GM18861 (cell line): ENCODE results near the gene CCDC144A.
"Not testable (repeated sequence)": the region's sequence is repeated elsewhere in the genome, so short reads cannot be mapped to it uniquely, and the experiment has no call there.

Experiments
- ATAC-seq: cut with Tn5 transposase; IDR thresholded peaks from one replicate; pipeline ENCODE4 v1.9.1; 2021; ENCODE audit not compliant: unreplicated experiment

Gene CCDC144A

DNA sequence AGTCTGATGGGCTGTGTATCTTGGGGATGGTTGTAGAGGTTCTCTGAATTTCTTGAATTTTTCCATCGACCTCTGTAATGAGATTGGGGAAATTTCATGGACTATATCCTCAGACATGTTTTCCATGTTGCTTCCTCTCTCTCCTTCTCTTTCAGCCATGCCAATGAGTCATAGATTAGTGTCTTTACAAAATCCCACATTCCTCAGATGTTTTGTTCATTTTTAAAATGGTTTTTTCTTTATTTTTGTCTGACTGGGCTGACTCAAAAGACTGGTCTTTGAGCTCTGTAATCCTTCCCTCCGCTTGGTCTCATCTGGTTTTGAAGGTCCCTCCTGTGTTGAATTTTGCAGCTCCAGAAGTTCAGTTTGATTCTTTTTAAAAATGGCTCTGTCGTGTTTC is 60.5 kb downstream of the CCDC144A start:
- not testable (repeated sequence) for ATAC-seq

DNA sequence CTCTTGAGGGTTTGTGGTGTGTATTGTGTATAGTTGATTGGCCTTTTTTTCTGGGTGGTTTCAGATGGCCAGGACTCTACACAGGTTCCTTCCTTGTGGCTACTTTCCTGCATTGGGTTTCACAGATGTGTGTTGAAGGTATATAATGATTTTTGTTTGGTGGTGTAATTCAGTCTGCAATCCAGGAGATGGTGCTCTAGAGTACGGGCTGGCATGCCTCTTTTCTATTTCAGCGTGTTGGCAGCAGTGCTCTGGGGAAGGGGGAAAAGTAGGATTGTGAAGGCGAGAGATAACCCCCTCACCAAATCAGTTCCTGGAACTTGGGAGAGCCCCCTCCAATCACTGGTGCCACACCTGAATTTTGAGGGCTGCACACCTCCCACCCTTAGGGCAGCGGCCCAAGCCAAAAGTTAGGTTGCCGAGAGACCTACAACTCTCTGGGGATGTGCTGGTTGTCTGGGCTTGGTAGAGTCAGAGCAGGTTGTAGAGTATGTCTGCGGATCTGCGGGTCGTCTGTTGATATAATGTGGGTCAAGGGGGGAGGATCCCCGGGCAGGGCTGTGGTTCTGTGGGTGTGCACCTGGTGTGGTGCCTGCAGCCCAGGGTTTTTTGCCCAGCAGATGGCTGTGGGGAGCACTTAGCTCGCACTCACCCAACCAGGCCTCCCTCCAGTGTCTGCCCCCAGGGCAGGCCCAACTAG is 61.3 kb downstream of the CCDC144A start:
- not testable (repeated sequence) for ATAC-seq

DNA sequence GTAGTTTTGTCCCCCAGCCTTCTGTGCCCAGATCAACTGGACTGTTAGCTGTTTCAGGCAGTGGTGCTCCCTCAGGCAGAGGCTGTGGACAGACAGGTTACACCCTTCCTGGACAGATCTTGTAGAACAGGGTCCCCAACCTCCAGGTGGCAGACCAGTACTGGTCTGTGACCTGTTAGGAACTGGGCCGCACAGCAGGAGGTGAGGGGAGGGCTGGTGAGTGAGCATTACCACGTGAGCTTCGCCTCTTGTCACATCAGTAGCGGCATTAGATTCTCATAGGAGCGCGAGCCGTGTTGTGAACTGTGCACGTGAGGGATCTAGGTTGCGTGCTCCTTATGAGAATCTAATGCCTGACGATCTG is 61.9 kb downstream of the CCDC144A start:
- ATAC-seq = not testable (repeated sequence)

DNA sequence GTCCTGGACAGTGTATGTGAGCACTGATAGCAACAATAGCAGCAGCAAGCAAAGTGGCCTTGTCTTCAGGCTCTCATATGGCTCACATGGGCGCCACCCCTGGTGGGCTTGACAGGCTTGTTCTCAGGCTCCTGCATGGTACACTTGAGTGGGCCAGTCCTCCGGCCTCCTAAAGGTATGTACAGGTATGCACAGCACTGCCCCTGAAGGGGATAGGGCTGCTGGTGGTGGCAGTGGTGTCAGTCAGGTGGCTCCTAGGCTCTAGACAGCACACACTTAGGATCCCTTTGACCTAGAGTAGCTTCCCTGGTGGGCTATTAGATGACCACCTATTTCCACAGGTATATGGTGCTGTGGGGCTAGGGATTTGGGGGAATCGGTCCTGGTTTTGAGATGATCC is 67.5 kb downstream of the CCDC144A start:
- ATAC-seq = not testable (repeated sequence)

DNA sequence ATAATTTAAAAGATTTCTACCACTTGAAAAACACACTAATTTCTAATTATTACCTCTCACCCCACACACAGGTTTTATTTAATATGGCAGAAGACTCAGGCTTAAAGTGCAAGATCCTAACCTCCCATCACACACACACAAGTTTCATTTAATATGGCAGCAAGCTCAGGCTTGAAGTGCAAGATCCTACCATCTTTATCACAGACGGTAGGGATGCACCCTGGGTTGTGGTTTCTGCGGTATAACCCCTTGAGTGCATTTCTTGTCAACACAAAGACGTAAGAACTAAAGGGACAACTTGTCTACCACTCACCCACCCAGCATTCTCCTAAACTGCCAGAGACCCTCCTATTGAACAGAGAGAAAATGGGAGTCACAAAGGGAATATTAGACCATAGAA is 68.1 kb downstream of the CCDC144A start:
- ATAC-seq = not testable (repeated sequence)

DNA sequence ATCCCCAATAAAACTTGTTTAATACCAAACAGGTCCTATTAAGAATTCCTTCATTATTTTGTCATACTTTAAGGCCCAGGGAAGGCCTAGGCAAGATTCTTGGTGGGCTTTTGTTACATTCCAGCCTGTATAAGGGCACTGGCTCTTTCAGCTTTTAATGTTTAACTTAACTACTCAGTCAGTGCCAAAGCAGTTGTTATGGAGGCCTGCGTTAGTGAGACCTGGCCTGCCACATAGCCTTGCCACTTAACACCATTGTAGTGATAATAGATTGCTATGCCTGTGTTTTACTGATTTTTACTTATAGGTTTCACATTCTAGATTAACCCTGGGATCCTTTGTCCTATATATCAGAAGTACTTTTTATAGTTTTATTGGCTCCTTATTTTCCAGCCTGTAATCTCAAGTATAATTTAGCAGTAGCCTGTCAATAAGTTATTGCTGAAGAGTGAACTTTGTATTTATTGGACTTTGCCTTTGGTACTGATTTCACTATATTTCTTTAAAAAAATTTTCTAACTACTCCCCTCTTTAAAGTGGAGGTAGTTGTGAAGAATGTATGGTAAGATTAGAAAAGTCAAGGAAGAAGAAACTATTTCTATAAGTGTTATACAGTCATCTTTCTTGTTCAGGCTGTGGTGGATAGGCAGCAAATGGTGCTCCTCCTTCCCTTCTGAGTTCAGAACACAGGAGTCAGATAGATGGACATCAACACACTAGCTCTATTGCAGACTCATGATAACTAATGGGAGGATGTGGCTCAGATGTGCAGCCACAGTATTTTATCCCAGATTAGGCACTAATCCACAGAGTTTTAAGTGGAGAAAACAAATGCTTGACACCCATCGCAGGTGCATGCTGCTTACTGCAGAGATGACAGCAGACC is 78.5 kb downstream of the CCDC144A start:
- not testable (repeated sequence) for ATAC-seq

DNA sequence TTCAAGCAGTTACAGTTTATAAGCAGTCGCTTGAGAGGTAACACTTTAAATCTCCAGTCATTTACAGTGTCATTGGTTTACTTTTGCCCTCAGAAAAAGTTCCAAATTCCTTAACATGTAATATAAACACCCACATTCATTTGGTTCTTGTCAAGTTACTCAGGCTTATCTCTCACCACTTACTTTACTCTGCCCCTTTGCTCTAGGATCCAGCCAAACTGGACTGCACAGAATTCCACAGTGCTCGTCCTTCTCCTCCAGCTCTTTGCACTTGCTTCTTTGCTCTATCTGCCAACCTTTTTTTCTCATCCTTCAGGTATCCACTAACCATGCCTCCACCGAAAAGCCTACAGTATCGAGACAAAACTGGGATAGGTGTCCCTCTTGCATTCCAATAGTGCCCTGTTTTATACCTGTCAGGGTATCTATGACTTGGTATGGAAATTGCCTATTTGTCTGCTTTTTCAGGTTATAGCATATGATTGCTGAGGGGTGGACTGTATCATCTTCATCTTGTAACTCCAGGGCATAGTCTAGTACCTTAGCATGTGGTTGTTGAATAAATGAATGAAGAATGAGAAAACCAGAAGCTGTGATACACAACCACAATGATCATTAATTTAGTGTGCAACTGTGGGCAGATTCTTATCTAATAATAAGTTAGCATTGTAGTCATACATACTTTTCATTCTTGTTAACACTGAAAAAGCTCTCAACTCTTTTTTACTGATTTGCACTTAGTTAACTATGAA is 82.5 kb downstream of the CCDC144A start:
- ATAC-seq = not testable (repeated sequence)

DNA sequence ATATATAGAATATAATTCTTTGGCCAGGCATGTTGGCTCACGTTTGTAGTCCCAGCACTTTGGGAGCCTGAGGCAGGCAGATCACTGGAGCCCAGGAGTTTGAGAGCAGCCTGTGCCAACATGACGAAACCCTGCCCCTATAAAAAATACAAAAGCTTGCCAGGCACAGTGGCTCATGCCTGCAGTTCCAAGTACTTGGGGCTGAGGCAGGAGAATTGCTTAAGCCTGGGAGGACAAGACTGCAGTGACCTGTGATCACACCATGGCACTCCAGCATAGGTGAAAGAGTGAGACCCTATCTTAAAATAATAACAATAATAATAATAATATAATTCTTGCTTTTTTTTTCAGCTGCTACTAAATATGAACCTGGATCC is 83.1 kb downstream of the CCDC144A start:
- not testable (repeated sequence) for ATAC-seq

DNA sequence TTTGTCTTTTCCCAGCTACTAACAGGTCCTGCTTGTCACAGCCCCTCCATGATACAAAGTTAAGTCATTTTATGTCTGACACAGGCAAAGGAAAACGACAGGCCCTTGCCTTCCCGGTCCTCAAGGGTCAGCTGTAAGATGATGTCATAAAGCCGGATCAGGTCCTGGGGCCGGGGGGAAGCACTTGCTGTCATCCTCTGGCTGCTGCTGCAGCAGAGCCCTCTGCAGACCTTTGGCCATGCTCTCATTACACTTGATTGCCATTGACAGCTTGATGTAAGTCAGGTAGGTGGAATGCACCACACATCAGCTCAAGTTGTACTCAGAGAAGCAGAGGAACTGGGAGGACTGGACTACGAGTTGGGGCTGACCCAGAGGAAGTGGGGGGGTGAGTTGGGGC is 97.8 kb downstream of the CCDC144A start:
- not testable (repeated sequence) for ATAC-seq

DNA sequence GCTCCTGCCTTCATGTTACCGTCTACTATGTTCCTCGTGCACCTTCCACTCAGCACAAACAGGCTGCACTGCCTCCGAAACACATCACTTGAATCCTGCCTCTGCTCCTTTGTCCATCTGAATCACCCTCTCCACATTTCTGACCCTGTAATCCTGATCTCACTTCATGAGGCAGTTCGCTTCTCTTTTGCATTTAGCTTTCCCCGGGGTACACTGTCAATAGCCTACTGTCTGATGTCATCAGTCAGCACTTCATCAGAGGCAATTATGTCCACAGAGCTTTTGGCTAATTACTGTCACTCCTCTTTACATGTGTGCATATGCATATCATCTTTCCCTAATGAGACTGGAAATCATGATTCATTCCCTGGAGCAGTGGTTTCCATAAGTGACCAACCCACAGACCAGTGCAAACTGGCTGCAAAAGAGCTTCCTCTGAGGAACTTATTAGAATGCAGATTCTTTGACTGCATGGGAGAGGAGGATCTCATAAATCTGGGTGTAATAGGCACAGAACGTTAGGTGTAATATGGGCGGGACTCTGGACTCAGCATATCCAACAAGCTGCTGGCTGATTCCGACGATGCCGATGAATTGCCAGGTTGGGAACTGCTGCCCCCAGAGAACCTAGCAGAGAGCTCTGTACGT is 99.0 kb downstream of the CCDC144A start:
- ATAC-seq = not testable (repeated sequence)

DNA sequence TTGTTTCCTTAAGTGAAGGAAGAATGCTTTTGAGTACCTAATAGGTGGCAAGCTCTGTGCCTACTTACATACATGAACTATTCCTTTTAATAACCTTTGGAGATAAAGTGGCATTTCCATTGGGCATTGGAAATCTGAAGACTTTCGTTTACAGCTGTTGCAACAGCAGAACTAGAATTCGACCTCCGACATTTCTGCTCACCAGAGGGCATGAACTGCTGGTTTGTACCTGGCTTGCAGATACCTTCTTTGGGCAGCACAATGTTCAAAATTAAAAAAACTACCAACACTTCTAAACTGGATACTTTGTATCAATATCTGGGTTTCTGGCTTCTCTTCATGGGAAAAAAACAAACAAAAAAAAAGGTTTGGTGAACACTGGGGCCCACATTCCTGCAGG is 99.6 kb downstream of the CCDC144A start:
- ATAC-seq = not testable (repeated sequence)

DNA sequence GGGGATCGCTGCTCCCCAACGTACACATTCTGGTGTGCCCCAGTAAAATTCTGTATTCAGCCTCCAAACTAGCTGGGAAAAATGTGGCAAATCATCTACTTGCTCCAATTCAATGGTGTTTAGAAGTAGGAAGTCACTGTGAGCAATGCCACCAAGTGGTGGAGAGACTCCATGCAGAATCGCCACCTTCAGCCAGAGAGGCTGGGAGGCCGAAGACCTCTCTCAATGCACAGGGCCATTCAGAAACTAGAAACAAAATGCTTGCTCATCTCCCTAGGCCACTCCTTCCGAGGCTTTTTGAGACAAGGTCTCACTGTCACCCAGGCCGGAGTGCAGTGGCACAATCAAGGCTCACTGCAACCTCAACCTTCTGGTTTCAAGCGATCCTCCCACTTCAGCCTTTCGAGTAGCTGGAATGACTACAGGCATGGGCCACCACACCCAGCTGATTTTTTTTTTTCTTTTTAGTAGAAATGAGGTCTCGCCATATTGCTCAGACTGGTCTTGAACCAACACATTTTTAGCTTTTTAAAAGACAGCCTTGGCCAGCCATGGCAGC is 100.4 kb downstream of the CCDC144A start:
- ATAC-seq = not testable (repeated sequence)

DNA sequence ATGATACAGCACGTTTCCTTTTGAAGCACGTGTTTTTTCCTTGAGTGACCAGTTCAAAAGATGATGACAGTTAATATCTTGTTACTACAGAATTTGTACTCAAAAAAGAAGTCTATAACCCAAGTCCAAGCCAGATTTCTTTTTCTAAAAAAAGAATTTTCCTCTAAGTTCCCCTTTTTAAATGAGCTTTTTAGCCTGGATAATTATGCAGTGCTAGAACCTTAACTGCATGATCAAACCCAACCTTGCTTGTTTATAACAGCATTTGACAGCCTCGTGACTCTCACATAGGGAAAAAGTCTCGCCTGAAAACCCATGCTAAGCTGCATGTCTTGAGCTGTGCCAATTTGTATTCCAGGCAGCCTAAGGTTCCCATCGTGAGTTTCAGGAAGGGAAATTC is 104.2 kb downstream of the CCDC144A start:
- not testable (repeated sequence) for ATAC-seq

DNA sequence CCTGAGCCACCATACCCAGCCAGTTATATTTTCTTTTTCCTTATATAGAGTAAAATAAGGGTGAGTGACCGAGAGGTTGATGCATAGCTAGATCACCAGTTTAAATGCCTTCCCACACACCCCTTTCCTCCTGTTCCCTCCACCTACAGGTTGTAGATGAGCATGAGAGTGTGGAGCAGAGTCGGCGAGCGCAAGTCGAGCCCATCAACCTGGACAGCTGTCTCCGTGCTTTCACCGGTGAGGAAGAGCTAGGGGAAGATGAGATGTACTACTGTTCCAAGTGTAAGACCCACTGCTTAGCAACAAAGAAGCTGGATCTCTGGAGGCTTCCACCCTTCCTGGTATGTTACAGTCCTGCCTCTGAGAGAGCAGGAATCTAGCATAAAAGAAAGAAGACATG is 105.9 kb downstream of the CCDC144A start:
- not testable (repeated sequence) for ATAC-seq

DNA sequence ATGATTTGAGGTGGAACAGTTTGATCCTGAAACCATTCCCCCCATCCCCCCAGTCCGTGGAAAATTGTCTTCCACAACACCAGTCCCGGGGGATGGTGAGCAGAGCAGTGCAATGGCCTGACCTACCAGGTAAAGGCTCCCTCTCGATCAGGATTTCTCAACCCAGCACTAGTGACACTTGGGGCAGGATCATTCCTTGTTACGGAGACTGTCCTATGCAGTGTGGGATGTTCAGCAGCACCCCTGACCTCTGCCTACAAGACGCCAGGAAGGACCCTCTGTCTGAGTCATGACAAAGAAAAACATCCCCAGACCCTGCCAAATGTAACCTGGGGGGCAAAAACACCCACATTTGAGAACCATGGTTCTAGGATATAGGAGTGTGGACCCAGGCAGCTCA is 114.8 kb downstream of the CCDC144A start:
- not testable (repeated sequence) for ATAC-seq

DNA sequence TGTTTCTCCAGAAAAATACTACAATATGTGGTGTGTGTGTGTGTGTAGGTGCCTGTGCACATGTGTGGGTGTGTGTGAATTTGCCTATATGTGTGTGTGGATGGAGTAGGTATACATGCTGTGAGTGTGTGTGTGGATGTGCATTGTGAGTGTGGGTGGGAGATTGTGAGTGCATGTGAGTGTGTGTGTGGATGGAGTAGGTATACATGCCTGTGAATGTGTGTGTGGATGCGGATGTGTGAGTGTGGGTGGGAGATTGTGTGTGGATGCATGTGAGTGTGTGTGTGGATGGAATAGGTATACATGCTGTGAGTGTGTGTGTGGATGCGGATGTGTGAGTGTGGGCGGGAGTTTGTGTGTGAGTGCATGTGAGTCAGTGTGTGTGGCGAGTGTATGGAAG is 116.6 kb downstream of the CCDC144A start:
- not testable (repeated sequence) for ATAC-seq

DNA sequence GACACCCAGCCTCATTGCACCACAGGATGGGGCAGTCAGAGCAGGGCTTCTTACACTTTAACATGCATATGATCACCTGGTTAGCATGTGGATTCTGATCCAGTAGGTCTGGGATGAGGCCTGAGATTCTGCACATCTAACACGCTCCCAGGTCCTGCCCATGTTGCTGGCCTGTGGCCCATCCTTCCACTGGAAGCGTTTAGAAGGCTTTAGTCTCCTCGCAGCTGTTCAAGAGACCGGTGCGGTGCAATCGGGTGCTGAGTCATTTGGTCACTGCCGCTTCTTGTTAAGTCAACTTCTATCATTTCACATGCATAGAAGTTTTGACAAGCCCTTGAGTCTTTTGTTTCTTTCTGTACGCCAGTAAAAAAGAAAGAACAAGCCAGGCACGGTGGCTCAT is 117.6 kb downstream of the CCDC144A start:
- ATAC-seq = not testable (repeated sequence)

DNA sequence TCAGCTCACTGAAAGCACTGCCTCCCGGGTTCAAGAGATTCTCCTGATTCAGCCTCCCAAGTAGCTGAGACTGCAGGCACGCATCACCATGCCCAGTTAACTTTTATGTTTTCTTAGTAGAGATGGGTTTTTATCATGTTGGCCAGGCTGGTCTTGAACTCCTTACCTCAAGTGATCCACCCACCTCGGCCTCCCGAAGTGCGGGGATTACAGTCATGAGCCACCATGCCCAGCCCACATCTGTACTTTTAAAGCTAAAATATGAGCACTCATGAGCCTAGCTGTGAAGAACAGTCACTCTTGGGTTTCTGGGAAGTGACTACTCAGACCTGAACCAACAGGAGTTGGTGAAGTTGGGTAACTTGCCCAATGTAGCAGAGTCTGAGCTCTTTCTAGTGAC is 120.2 kb downstream of the CCDC144A start:
- ATAC-seq = not testable (repeated sequence)

DNA sequence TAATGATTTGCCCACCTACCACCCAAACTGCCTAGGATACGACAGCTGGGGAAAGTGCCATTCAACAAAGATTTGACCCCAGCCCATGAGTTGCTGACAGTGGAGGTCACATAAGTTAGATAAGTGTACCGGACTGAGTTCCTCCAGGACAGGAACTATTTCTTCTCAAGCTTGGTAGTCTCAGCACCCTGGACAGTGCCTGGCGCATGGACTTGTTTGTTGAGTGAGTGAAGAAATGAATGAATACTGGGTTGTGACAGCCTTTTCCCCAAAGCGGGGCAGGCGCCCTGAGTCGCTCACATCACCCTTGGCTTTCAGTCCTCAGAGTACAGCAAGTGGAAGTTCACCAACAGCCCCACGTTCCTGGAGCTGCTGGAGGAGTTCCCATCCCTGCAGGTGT is 122.1 kb downstream of the CCDC144A start:
- ATAC-seq = not testable (repeated sequence)

DNA sequence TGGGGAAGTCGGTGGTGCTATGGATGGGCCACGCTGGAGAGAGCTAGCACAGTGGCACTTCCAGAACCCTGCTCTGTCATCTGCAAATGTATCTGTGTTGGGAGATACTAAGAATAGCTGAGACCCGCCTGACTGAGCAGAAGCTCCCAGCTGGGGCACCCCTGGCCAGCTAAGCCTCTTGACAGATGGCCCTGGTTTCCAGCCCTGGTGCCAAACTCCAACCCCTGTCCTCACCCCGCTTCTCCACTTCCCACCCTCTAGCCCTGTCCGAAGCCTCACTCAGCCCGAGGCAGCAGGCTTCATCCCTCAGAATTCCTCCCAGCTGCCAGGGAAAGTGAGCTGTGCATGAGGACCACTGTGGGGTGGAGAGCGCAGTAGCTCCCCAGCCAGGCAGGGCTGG is 124.4 kb downstream of the CCDC144A start:
- no peak for ATAC-seq

DNA sequence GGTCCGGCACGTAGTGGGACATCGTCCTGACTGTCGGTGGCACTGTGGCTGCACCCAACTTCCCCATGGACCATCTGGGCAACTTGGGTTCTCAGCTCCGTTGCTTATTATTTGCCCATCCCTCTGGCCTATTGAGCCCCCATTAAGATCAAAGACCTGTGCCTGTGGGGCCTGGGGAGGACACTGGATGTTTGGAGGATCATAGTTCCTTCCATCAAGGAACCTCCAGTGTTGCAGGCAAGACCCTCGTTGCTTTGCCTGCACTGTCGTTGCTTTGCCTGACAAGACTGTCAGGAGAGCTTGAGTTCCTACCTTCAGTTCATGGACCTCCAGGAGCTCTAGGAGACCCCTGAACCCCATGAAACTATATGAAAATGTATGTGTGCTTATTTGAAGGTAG is 127.2 kb downstream of the CCDC144A start:
- ATAC-seq = no peak
